ENCODE results near the gene DNAH6. TPM values are rescaled to one million over a fixed set of nuclear protein-coding genes. Genes with fewer than 3 reads are reported as not detected.
A peak's percentile ranks its signal among the peaks of the same experiment; 100 is the strongest.

The DNAH6 gene
- total and polyA plus RNA-seq, 10 of the 15 experiments (the other 5 are each of a cell fraction or from before 2014, with no cell fraction given), result 0.07 to 1.0 (median 0.29) TPM

DNA sequence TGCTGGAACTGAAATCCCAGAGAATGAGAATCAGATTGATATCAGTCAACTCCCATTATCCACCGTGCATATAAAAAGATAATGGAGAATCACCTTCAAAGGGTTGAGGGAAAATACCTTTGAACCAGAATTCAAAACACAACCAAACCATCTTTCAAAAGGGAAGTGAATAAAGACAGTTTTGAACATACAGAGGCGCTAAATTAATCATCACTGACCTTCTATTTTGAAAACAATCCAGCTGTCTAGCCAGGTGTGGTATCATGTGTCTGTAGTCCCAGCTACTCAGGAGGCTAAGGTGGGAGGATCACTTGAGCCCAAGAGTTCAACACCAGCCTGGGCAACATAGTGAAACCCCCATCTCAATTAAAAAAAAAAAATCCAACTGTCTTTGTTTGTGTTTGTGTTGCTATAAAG, 300.9 kb downstream of the DNAH6 start (continued):
- TF ChIP-seq HDAC2 (IDR thresholded peaks at IDR 0.05) (no peak), TBL1XR1 (IDR thresholded peaks at IDR 0.05; ENCODE audit: low read depth, low read length) (peak; percentile 94), SIN3A (IDR thresholded peaks at IDR 0.05; ENCODE audit: low read depth, low read length) (no peak), ESRRA (IDR thresholded peaks at IDR 0.05; ENCODE audit: low read length) (no peak; the same call in 1 of the 2 replicates), E4F1 (IDR thresholded peaks at IDR 0.05; ENCODE audit: borderline replicate concordance, partially characterized antibody) (no peak), MEF2B (IDR thresholded peaks at IDR 0.05; ENCODE audit: partially characterized antibody, poor library complexity, severe bottlenecking) (peak; percentile 87), TCF12 (IDR thresholded peaks at IDR 0.05; ENCODE audit: low read depth, low read length) (peak; percentile 99), SRF (IDR thresholded peaks at IDR 0.05; ENCODE audit: low read depth in 2 of 2, low read length in 2 of 2) (peak in 1 of 2 experiments; percentile 81; a peak in 1 of 4 replicates), TARDBP (IDR thresholded peaks at IDR 0.05; ENCODE audit: borderline replicate concordance) (no peak), IRF4 (IDR thresholded peaks at IDR 0.05; ENCODE audit: low read depth, low read length) (peak; percentile 97), BCLAF1 (IDR thresholded peaks at IDR 0.05) (no peak), SMAD1 (IDR thresholded peaks at IDR 0.05; ENCODE audit: low read depth, partially characterized antibody) (no peak), SUPT20H (IDR thresholded peaks at IDR 0.05; ENCODE audit: borderline replicate concordance, control insufficient read depth, low read depth, low read length) (no peak), BACH1 (IDR thresholded peaks at IDR 0.05; ENCODE audit: borderline replicate concordance) (peak; percentile 97), GATAD2B (conservative IDR thresholded peaks at IDR 0.05; ENCODE audit: low read depth) (no peak), SREBF2 (IDR thresholded peaks at IDR 0.05; ENCODE audit: low read length) (no peak), BCL11A (IDR thresholded peaks at IDR 0.05; ENCODE audit: low read depth, low read length) (peak; percentile 98), RBBP5 (conservative IDR thresholded peaks at IDR 0.05) (no peak), JUNB (IDR thresholded peaks at IDR 0.05) (peak; percentile 100), USF1 (IDR thresholded peaks at IDR 0.05; ENCODE audit: borderline replicate concordance, extremely low read length, insufficient read depth, low read depth, low read length) (no peak)
- TF ChIP-seq, protein P1, sequence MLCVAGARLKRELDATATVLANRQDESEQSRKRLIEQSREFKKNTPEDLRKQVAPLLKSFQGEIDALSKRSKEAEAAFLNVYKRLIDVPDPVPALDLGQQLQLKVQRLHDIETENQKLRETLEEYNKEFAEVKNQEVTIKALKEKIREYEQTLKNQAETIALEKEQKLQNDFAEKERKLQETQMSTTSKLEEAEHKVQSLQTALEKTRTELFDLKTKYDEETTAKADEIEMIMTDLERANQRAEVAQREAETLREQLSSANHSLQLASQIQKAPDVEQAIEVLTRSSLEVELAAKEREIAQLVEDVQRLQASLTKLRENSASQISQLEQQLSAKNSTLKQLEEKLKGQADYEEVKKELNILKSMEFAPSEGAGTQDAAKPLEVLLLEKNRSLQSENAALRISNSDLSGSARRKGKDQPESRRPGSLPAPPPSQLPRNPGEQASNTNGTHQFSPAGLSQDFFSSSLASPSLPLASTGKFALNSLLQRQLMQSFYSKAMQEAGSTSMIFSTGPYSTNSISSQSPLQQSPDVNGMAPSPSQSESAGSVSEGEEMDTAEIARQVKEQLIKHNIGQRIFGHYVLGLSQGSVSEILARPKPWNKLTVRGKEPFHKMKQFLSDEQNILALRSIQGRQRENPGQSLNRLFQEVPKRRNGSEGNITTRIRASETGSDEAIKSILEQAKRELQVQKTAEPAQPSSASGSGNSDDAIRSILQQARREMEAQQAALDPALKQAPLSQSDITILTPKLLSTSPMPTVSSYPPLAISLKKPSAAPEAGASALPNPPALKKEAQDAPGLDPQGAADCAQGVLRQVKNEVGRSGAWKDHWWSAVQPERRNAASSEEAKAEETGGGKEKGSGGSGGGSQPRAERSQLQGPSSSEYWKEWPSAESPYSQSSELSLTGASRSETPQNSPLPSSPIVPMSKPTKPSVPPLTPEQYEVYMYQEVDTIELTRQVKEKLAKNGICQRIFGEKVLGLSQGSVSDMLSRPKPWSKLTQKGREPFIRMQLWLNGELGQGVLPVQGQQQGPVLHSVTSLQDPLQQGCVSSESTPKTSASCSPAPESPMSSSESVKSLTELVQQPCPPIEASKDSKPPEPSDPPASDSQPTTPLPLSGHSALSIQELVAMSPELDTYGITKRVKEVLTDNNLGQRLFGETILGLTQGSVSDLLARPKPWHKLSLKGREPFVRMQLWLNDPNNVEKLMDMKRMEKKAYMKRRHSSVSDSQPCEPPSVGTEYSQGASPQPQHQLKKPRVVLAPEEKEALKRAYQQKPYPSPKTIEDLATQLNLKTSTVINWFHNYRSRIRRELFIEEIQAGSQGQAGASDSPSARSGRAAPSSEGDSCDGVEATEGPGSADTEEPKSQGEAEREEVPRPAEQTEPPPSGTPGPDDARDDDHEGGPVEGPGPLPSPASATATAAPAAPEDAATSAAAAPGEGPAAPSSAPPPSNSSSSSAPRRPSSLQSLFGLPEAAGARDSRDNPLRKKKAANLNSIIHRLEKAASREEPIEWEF (IDR thresholded peaks at IDR 0.05; ENCODE audit: insufficient replicate concordance, low read depth, low read length), result no peak

All from GM12878 (cell line).